Activated T-helper 1 cell treated with anti-CD3 and anti-CD28 coated beads, Interleukin-2, amount 50 U/mL, for 16 hours (primary cell): ENCODE data around the gene KCNJ16.
"Not testable (repeated sequence)": the region's sequence is repeated elsewhere in the genome, so short reads cannot be mapped to it uniquely, and the experiment has no call there.

Source experiments
- DNase-seq, 2 donors: peaks; one replicate each; pipeline ENCODE4 v3.0.0-alpha.2; 2020; ENCODE audit warnings: low read depth in 1 of 2, low spot score in 1 of 2

KCNJ16 gene

GRCh38 chr17:70074956-70075355, at the start of gene KCNJ16:
Gene KCNJ16, plus strand, starts transcription at chr17:70075225. Its CDS starts 56,863 bp downstream, at chr17:70132088.
- DNase-seq = no peak

GRCh38 chr17:70028397-70028796, 46.6 kb upstream of the KCNJ16 start:
- DNase-seq = no peak

- no peak for DNase-seq
Observed at GRCh38 chr17:70028978-70029767, 45.9 kb upstream of the KCNJ16 start.

GRCh38 chr17:70030371-70030770, 44.7 kb upstream of the KCNJ16 start:
- no peak for DNase-seq

- DNase-seq = no peak
Observed at GRCh38 chr17:70031341-70031740, 43.7 kb upstream of the KCNJ16 start.

GRCh38 chr17:70033165-70033564, 41.9 kb upstream of the KCNJ16 start:
- DNase-seq = no peak

GRCh38 chr17:70034158-70034557, 40.9 kb upstream of the KCNJ16 start:
- no peak for DNase-seq

GRCh38 chr17:70037498-70037897, 37.5 kb upstream of the KCNJ16 start:
- no peak for DNase-seq

GRCh38 chr17:70040336-70040735, 34.7 kb upstream of the KCNJ16 start:
- no peak for DNase-seq

GRCh38 chr17:70041061-70041460, 34.0 kb upstream of the KCNJ16 start:
- no peak for DNase-seq

- no peak for DNase-seq
Observed at GRCh38 chr17:70041540-70041939, 33.5 kb upstream of the KCNJ16 start.

GRCh38 chr17:70045780-70046179, 29.2 kb upstream of the KCNJ16 start:
- not testable (repeated sequence) for DNase-seq

GRCh38 chr17:70047619-70048419, 27.2 kb upstream of the KCNJ16 start:
- no peak for DNase-seq

GRCh38 chr17:70049801-70050591, 25.0 kb upstream of the KCNJ16 start:
- DNase-seq = no peak

- no peak for DNase-seq
Observed at GRCh38 chr17:70050931-70051330, 24.1 kb upstream of the KCNJ16 start.

GRCh38 chr17:70053241-70054234, 21.5 kb upstream of the KCNJ16 start:
- no peak for DNase-seq

GRCh38 chr17:70055000-70055399, 20.0 kb upstream of the KCNJ16 start:
- no peak for DNase-seq

- DNase-seq = no peak
Observed at GRCh38 chr17:70059071-70059470, 16.0 kb upstream of the KCNJ16 start.

GRCh38 chr17:70059649-70060048, 15.4 kb upstream of the KCNJ16 start:
- no peak for DNase-seq

- DNase-seq = no peak
Observed at GRCh38 chr17:70060415-70060814, 14.6 kb upstream of the KCNJ16 start.
